Astrocyte of the cerebellum (primary cell): Measurements from ENCODE around the gene PARD6G.
A peak's percentile ranks its signal among the peaks of the same experiment; 100 is the strongest.

Experiments
- DNase-seq: peaks from one replicate; pipeline ENCODE4 v3.0.0-alpha.2; 2011; ENCODE audit warnings: low read depth
- H3K4me3 ChIP-seq: 2 replicates; pipeline ENCODE4 v1.5.1; 2011; ENCODE audit warnings: mild to moderate bottlenecking, low read depth, low read length, moderate library complexity
- in situ Hi-C: cut with HindIII; loops from 2 replicates; pipeline ENCODE4 v1.10.0; 2017; ENCODE audit warnings: low sequenced_read_pairs
- TF ChIP-seq, protein P1 (sequence below): IDR thresholded peaks from 2 replicates; pipeline ENCODE4 v1.5.1; 2012; ENCODE audit warnings: low read length, low read depth, moderate library complexity, mild to moderate bottlenecking; ENCODE audit errors: missing control alignments

Gene PARD6G

DNA sequence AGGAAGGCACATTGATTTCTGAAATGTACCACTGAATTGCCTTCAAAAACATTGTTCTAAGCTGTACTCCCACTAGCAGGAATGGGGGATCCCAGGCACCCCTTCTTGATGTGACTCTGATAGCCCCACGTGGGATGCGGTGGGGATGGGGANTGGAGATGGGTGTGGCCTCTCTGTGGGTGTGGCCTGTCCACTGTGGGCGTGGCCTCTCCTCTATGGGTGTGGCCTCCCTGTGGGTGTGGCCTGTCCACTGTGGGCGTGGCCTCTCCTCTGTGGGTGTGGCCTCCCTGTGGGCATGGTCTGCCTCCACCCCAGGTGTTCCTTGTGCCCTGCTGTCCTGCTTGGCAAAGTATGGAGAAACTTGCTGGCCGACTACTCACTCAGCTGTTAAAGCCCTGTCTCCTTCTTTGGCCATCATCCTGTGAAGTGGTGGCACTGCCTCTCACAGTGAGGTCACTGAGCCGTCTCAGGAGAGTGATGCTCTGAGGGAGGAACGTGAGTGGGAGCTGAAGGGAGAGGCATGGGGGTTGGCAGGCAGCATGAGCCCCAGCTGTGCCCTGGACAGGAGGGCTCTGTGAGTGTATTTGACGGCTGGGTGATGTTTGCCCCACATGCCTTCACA lies 6.7 kb upstream of the PARD6G start:
- no peak overlapping the region for H3K4me3 ChIP-seq
- TF ChIP-seq, protein P1, sequence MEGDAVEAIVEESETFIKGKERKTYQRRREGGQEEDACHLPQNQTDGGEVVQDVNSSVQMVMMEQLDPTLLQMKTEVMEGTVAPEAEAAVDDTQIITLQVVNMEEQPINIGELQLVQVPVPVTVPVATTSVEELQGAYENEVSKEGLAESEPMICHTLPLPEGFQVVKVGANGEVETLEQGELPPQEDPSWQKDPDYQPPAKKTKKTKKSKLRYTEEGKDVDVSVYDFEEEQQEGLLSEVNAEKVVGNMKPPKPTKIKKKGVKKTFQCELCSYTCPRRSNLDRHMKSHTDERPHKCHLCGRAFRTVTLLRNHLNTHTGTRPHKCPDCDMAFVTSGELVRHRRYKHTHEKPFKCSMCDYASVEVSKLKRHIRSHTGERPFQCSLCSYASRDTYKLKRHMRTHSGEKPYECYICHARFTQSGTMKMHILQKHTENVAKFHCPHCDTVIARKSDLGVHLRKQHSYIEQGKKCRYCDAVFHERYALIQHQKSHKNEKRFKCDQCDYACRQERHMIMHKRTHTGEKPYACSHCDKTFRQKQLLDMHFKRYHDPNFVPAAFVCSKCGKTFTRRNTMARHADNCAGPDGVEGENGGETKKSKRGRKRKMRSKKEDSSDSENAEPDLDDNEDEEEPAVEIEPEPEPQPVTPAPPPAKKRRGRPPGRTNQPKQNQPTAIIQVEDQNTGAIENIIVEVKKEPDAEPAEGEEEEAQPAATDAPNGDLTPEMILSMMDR: no peak
- DNase-seq: no peak
- in situ Hi-C loops: no loop called here

DNA sequence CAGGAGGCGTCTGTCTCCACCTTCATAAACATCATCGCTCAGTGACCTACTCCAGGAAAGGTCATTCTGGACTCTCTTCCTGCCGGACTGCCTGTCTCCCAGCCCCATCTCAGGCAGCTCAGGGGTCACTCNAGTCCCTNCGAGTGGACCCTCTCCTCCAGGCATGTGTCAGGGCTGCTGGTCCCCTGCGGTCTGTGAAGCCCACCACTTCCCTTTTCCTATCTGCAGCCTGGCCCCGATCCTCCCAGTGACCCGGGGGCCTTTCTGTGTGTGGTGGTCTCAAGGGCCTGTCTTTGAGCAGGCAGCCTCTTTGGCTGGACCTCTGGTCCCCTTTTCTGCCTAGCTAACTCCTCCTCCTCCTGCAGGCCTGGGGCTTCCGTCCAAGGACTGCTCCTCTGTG lies 5.9 kb upstream of the PARD6G start:
- in situ Hi-C loops: no loop called here
- DNase-seq: no peak
- H3K4me3 ChIP-seq: no peak overlapping the region
- TF ChIP-seq, protein P1: no peak

DNA sequence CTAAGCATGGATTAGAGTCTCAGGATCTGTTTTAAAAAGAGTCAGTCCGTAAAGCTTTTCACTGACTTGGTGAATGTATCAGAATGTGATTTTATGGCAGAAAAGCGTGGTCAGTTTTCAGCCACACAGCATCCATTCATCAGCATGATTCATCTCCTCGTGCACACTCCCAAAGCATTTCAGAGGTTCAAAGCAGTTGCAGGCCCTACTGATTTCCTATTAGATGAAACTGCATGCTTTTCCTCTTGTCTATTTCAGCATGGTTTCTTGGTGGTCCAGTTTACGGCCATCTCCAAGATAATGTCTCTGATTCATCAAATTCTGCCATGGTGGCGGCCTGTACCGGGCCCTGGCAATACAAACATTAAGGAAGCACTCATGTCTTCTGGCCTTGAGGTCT lies 4.8 kb upstream of the PARD6G start:
- TF ChIP-seq, protein P1: no peak
- H3K4me3 ChIP-seq: no peak overlapping the region

DNA sequence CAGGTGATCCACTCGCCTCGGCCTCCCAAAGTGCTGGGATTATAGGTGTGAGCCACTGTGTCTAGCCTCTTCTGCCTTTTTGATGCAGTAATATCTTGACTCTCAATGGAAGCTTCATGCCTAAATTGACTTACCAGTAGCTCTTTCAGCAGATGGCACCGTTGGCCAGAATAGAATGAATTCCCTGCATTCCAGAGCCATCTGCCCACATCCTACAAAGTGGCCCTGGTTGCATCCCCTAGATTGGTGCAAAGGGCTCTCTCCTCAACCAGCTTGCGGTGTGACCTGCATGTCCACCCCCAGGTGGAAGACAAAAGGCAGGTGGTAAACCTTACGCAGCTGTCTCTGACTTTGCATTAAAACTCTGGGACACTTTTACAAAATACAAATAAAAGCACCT lies 4.4 kb upstream of the PARD6G start:
- no peak for DNase-seq
- in situ Hi-C loops: no loop called here
- TF ChIP-seq, protein P1: no peak
- H3K4me3 ChIP-seq: no peak overlapping the region

More for the DNA sequence above, 4.8 kb upstream of the PARD6G start:
- DNase-seq: peak; percentile 5
- in situ Hi-C loops: no loop called here

DNA sequence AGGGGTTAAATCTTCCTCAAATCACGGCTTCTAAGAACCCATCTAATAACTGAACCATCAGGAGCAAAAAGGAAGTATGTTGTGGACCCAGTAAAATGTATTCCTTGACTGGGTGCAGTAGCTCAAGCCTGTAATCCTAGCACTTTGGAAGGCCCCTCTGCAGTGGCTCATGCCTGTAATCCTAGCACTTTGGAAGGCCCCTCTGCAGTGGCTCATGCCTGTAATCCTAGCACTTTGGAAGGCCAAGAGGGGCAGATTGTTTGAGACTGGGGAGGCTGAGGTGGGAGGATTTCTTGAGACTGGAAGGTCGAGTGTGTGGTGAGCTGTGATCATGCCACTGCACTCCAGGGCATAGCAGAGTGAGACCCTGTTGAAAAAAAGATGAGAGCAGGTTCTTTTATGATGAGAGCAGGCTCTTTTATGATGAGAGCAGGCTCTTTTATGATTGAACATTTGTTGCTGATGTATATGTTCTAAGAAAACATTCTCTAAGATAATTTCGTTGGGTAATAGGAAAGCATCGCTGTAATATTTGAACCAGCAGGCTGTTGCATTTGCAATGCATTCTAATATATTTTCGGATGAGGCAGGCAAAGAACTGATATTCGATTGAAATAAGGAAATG lies 3.5 kb upstream of the PARD6G start:
- TF ChIP-seq, protein P1: no peak
- in situ Hi-C loops: no loop called here
- no peak for DNase-seq
- H3K4me3 ChIP-seq: no peak overlapping the region

DNA sequence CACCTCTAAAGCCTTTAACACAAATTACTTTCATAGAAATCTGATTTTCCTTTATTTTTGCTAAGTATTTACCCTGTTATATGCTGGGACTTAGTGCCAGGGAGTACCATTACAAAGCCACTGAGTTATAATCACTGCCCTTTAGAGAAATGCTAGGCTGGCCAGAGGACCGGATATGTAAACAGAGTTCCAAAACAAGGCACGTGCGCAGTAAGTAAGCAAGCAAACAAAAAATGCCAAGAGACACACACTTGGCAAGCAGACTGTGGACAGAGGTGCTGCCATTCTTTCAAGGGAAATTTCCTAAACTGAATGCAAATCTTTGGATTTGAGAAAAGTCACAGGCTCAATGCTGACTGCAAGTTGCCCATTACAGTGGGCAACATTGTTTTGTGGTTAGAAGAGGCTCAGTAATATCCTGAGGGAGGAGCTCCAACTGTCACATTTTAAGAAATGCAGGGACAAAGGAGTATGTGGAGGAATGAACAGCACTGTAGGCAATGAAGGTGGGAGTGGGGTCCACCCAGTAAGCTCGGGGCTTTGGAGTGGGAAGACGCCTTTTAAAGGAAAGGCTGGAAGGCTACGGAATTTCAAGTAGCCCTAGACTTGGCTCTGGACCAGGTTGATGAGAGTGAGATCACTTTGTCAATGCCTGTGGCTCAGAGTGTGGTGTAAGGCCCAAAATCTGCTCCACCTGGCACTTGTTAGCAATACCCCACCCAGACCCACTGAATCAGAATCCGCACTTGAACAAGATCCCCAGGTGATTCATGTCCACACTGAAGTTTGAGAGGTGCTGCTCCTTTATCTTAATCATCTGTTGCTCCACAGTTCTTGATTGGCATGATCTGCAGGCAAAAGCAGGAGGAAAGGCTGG lies 2.1 kb upstream of the PARD6G start:
- H3K4me3 ChIP-seq: no peak overlapping the region
- TF ChIP-seq, protein P1: no peak
- no peak for DNase-seq
- in situ Hi-C loops: no loop called here
